Keratinocyte (primary cell): ENCODE data around the gene NR2C1.

Experiments
- CTCF ChIP-seq, 3 experiments: IDR thresholded peaks in 1 of 3; conservative IDR thresholded peaks in 1 of 3; optimal IDR thresholded peaks in 1 of 3; 2 replicates in 2 of 3; 3 replicates in 1 of 3; pipeline versions ENCODE3 to v1.5.1; 2011; ENCODE audit warnings: low read length in 3 of 3, mild to moderate bottlenecking in 3 of 3, moderate library complexity in 2 of 3, control low read depth in 1 of 3, inconsistent platforms in 1 of 3; ENCODE audit not compliant: insufficient read depth in 2 of 3; ENCODE audit errors: extremely low read depth in 1 of 3
- EZH2 ChIP-seq: IDR thresholded peaks from one replicate; pipeline ENCODE4 v1.6.1; 2012; ENCODE audit warnings: inconsistent platforms, mild to moderate bottlenecking, low read length, moderate library complexity

- TF ChIP-seq CTCF (optimal IDR thresholded peaks at IDR 0.05 in 1 of 3, IDR thresholded peaks at IDR 0.05 in 1 of 3, conservative IDR thresholded peaks at IDR 0.05 in 1 of 3; ENCODE audit: extremely low read depth in 1 of 3, insufficient read depth in 2 of 3, low read length in 3 of 3) (no peak), EZH2 (no peak)
Observed at GRCh38 chr12:95066091-95066855, 7.1 kb downstream of the NR2C1 start.
